Effector memory CD4-positive, alpha-beta T cell (primary cell): ENCODE data around the gene NARS2.

ENCODE experiments used
- DNase-seq, 3 donors: peaks; one replicate each; pipeline ENCODE4 v3.0.0-alpha.2; 2020
- H3K27ac ChIP-seq: 2 replicates; pipeline ENCODE4 v1.7.0; 2013; ENCODE audit warnings: mild to moderate bottlenecking, low read length, moderate library complexity; ENCODE audit not compliant: insufficient read depth, poor library complexity, severe bottlenecking
- H3K27me3 ChIP-seq: replicated peaks from 2 replicates; pipeline ENCODE4 v1.7.0; 2013; ENCODE audit warnings: mild to moderate bottlenecking, low read length; ENCODE audit not compliant: insufficient read depth, control insufficient read depth, poor library complexity, severe bottlenecking
- H3K36me3 ChIP-seq: 2 replicates; pipeline ENCODE4 v1.7.0; 2013; ENCODE audit warnings: mild to moderate bottlenecking, low read length, moderate library complexity; ENCODE audit not compliant: control insufficient read depth, insufficient read depth
- H3K4me1 ChIP-seq: 2 replicates; pipeline ENCODE4 v1.7.0; 2013; ENCODE audit warnings: low read length, mild to moderate bottlenecking; ENCODE audit not compliant: control insufficient read depth, insufficient read depth, poor library complexity, severe bottlenecking
- H3K4me3 ChIP-seq: 2 replicates; pipeline ENCODE4 v1.7.0; 2013; ENCODE audit warnings: low read length, low read depth, mild to moderate bottlenecking; ENCODE audit not compliant: insufficient read depth, poor library complexity, severe bottlenecking
- H3K9me3 ChIP-seq: 2 replicates; pipeline ENCODE4 v1.7.0; 2013; ENCODE audit warnings: mild to moderate bottlenecking, low read length, moderate library complexity; ENCODE audit not compliant: control insufficient read depth

NARS2 gene

DNA sequence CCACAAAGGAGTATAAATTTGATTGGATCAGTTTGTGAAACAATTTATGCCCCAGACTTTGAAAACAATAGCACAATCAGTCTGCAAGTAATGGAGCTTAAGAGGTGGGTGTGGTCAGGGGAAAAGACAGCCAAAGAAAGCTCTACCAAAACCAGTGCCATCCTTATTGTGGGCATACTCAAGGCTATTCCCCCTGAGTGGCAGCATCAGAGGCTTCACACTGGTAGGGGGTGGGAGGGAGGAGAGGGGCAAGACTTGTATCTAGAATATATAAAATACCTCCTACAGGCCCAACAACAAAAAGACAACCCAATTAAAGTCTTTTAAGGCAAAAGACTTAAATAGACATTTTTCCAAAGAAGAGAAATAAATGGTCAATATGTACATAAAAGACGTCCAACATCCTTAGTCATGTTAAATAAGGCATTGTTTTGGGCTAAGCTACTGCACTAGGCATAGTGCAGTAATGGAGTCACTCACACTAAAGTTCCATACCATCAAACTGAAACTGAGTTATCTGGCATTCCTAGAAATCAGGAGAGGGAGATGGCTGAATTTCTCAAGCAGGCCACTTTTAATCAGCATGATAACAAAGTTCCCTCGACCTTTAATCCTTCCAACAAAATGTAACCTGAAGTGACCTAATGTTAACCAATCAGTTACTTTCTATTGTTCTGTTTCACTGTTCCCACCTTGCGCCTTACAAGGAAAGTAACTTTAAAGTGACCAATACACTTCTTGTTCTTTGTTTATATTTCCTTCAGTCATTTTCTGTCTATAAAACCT is 24.8 kb downstream of the NARS2 start:
- DNase-seq, result no peak
- no peak overlapping the region for H3K27ac ChIP-seq

DNA sequence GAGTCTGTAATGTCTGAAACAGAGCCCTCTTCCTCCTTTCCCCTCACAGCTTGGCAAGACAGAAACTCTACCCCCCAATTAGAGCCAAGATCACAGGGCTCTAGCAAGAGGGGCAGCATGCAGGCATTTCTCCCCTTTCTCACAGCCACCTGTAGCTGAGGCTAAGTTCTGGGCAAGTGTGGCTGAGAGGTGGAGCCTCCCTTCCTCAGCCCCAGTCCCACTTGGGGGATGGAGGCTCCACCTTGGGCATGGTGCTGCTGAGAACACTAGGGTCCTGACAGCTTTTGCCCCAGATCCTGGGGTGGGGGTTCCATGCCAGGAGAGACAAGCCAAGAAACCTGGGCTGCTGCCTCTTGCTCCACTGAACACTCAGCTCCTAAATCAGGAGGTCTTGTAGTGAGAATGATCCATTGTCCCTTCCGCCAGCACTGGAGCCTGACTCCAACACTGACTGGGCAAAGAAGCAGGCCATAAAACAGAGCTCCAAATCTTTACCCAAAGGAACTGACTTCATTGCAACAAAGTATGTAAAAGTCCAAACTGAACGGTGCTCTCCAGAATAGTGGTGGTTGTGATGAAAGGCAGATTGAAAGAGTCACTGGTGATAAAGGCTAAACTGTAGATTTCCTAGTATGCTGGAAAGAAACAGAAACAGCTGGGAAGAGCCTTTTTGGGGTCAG is 25.6 kb downstream of the NARS2 start:
- H3K36me3 ChIP-seq, result no peaks in the 10 kb centered on the region
- H3K27me3 ChIP-seq, result no peaks in the 10 kb centered on the region
- no peak for DNase-seq
- no peaks in the 10 kb centered on the region for H3K9me3 ChIP-seq
- no peak overlapping the region for H3K27ac ChIP-seq
- H3K4me3 ChIP-seq, result no peak overlapping the region
- H3K4me1 ChIP-seq, result no peaks in the 10 kb centered on the region

More for the DNA sequence above, 24.8 kb downstream of the NARS2 start:
- Histone ChIP-seq H3K4me1 (no peaks in the 10 kb centered on the region), H3K9me3 (no peaks in the 10 kb centered on the region), H3K27me3 (no peaks in the 10 kb centered on the region), H3K36me3 (no peaks in the 10 kb centered on the region), H3K4me3 (no peak overlapping the region)

DNA sequence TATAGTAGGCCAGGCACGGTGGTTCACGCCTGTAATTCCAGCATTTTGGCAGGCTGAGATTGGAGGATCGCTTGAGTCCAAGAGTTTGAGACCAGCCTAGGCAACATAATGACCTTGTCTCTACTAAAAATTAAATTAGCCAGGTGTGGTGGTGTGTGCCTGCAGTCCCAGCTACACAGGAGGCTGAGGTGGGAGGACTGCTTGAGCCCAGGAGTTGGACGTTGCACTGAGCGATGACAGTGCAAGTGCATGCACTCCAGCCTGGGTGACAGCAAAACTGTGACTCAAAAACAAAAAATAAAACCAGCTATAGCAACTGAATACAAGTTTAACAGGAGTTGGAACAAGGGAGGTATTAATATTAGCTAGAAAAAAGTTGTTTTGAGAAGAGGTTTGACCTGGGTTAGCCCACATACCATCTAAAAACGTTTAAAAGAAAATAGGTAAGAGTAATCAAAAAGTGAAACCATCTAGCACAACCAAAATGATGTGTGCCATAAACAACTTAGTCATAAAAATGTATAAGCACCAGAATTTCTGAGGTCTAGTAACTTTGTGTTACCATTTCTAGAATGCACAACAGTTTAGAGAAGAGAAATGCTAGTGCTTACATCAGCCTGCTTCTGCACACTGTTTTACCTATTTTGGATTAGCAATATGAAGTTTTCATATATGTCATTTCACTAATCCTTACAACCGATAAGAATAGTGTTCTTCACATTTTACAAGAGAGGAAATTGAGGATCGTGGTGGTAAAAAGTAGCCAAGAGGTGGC is 26.5 kb downstream of the NARS2 start:
- H3K9me3 ChIP-seq, result no peaks in the 10 kb centered on the region
- H3K27ac ChIP-seq, result no peak overlapping the region
- H3K4me1 ChIP-seq, result no peaks in the 10 kb centered on the region
- DNase-seq, result no peak
- H3K27me3 ChIP-seq, result no peaks in the 10 kb centered on the region
- no peak overlapping the region for H3K4me3 ChIP-seq
- H3K36me3 ChIP-seq, result no peaks in the 10 kb centered on the region

GRCh38 chr11:78542007-78542406 is 32.7 kb downstream of the NARS2 start:
- H3K4me1 ChIP-seq, result no peaks in the 10 kb centered on the region
- no peak for DNase-seq

GRCh38 chr11:78541537-78541936 is 33.1 kb downstream of the NARS2 start:
- no peak overlapping the region for H3K27ac ChIP-seq
- no peaks in the 10 kb centered on the region for H3K9me3 ChIP-seq
- no peaks in the 10 kb centered on the region for H3K27me3 ChIP-seq
- DNase-seq, result no peak
- H3K4me3 ChIP-seq, result no peak overlapping the region
- H3K4me1 ChIP-seq, result no peaks in the 10 kb centered on the region
- no peaks in the 10 kb centered on the region for H3K36me3 ChIP-seq

More at GRCh38 chr11:78542007-78542406, 32.7 kb downstream of the NARS2 start:
- H3K27ac ChIP-seq, result no peak overlapping the region
- H3K4me3 ChIP-seq, result no peak overlapping the region
- no peaks in the 10 kb centered on the region for H3K27me3 ChIP-seq
- no peaks in the 10 kb centered on the region for H3K36me3 ChIP-seq
- H3K9me3 ChIP-seq, result no peaks in the 10 kb centered on the region

- no peak for DNase-seq
- no peaks in the 10 kb centered on the region for H3K9me3 ChIP-seq
- no peak overlapping the region for H3K27ac ChIP-seq
- no peaks in the 10 kb centered on the region for H3K36me3 ChIP-seq
- H3K27me3 ChIP-seq, result no peaks in the 10 kb centered on the region
- H3K4me3 ChIP-seq, result no peak overlapping the region
- H3K4me1 ChIP-seq, result no peaks in the 10 kb centered on the region
Observed at GRCh38 chr11:78540256-78540655, 34.4 kb downstream of the NARS2 start.

DNA sequence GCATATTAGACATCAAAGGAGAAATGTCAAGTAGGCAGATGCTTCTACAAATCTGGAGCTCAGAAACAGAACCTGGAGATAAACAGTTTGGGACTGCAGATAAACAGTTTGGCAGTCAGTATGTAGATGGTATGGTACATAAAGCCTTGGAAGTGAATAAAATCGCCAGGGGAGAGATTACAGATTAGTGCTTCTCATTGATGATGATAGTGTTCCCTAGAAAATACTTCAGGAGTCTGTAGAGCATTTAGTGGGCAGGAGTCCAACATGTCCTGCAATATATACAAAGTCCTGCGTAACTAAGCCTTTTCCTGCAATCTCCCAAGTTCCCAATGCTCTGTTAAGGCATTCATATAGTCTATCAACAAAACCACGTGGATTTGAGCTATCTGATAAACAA is 35.2 kb downstream of the NARS2 start:
- Histone ChIP-seq H3K4me1 (no peaks in the 10 kb centered on the region), H3K27ac (no peak overlapping the region), H3K27me3 (no peaks in the 10 kb centered on the region), H3K9me3 (no peaks in the 10 kb centered on the region), H3K36me3 (no peaks in the 10 kb centered on the region), H3K4me3 (no peak overlapping the region)
- no peak for DNase-seq

- H3K27ac ChIP-seq, result no peak overlapping the region
- no peak overlapping the region for H3K4me3 ChIP-seq
- no peaks in the 10 kb centered on the region for H3K9me3 ChIP-seq
- DNase-seq, result no peak
- H3K36me3 ChIP-seq, result no peaks in the 10 kb centered on the region
- H3K27me3 ChIP-seq, result no peaks in the 10 kb centered on the region
- H3K4me1 ChIP-seq, result no peaks in the 10 kb centered on the region
Observed at GRCh38 chr11:78536933-78537332, 37.7 kb downstream of the NARS2 start.

DNA sequence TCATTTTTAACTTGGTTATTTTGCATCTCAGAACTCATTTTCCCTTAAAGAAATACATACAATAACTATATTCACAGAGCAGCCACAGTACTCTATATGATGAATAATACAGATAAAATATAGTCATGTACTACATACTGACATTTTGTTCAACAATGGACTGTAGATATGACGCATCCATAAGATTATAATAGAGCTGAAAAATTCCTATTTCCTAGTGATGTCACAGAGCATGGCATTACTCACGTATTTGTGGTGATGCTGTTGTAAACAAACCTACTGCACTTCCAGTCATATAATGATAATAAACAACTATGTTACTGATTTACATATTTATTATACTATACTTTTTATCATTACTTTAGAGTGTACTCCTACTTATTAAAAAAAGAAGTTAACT is 38.7 kb downstream of the NARS2 start:
- Histone ChIP-seq H3K4me1 (no peaks in the 10 kb centered on the region), H3K9me3 (no peaks in the 10 kb centered on the region), H3K36me3 (no peaks in the 10 kb centered on the region), H3K27me3 (no peaks in the 10 kb centered on the region), H3K4me3 (no peak overlapping the region), H3K27ac (no peak overlapping the region)
- DNase-seq, result no peak

DNA sequence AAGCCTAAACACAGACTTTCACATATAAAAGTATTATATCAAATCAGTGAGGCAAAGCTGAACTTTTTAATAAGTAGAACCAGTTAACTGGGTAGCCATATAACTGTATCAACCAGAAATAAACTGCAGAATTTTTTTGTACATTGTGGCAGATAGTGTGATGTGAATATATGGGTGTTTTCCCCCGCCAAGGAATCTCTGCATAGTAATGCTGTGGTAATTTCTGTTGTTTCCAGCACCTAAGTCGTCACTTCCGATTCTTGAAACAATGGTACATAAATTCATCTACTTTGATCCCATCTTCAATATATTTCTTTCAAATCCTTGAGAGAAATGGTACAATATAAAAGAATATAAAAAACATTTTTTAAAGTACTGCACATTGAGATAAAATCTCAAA is 39.6 kb downstream of the NARS2 start:
- Histone ChIP-seq H3K27me3 (no peaks in the 10 kb centered on the region), H3K4me3 (no peak overlapping the region), H3K4me1 (no peaks in the 10 kb centered on the region), H3K27ac (no peak overlapping the region), H3K9me3 (no peaks in the 10 kb centered on the region), H3K36me3 (no peaks in the 10 kb centered on the region)
- DNase-seq, result no peak
